Regular cardiac myocyte (primary cell): Measurements from ENCODE around the gene PPP1R2B. TPM values are rescaled to one million over a fixed set of nuclear protein-coding genes. Genes with fewer than 3 reads are reported as not detected.

Experiments
- total RNA-seq: library from RNA; depleted of rRNA; stranded (reverse); fragments of >200 nt; gene quantifications from 2 replicates; pipeline ENCODE4 v1.2.3, GENCODE V29; 2014

Gene PPP1R2B
- 0.19 and 0.28 TPM in 2 replicates for total RNA-seq

DNA sequence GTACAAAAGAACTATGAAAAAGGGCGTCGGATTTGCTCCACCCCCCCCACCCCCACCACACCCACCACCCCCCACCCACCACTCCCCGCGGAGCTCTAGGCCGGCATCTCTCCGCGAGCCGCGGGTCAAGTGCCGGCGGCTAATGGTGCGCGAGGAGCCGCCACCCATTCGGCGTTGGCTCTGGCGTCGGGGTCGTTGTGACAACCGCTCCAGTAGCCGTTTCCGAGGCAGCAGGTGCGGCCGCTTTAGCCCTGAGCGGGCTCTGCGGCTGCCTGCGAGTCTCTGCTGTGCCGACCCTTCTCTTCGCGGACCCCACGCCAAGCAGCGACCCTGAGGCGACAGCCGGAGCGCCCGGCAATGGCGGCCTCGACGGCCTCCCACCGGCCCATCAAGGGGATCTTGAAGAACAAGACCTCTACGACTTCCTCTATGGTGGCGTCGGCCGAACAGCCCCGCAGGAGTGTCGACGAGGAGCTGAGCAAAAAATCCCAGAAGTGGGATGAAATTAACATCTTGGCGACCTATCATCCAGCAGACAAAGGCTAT is at the start of gene PPP1R2B:
TSS of gene PPP1R2B (plus strand) at position 90 of the 546 bp plus-strand sequence. CDS start at position 358, 268 bp downstream.

Other genes with a start within 250 kb of the PPP1R2B start
- not detected in 2 replicates for gene TIMD4, start 112.9 kb downstream of the PPP1R2B start, total RNA-seq
- 0.38 and 0.56 TPM in 2 replicates for gene HAVCR1, start 208.8 kb downstream of the PPP1R2B start, total RNA-seq